ENCODE results near the gene CEP295NL.
"Not testable (repeated sequence)": the region's sequence is repeated elsewhere in the genome, so short reads cannot be mapped to it uniquely, and the experiment has no call there.

DNA sequence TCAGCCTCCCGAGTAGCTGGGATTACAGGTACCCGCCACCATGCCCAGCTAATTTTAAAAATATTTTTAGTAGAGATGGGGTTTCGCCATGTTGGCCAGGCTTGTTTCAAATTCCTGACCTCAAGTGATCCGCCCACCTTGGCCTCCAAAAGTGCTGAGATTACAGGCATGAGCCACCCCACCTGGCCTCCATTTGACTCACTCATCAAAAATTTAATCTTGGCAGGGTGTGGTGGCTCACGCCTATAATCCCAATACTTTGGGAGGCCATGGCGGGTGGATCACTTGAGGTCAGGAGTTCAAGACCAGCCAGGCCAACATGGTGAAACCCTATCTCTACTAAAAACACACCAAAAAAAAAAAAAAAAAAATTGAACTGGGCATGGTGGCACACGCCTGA, 8.5 kb upstream of the CEP295NL start:
- TF ChIP-seq, protein P1, sequence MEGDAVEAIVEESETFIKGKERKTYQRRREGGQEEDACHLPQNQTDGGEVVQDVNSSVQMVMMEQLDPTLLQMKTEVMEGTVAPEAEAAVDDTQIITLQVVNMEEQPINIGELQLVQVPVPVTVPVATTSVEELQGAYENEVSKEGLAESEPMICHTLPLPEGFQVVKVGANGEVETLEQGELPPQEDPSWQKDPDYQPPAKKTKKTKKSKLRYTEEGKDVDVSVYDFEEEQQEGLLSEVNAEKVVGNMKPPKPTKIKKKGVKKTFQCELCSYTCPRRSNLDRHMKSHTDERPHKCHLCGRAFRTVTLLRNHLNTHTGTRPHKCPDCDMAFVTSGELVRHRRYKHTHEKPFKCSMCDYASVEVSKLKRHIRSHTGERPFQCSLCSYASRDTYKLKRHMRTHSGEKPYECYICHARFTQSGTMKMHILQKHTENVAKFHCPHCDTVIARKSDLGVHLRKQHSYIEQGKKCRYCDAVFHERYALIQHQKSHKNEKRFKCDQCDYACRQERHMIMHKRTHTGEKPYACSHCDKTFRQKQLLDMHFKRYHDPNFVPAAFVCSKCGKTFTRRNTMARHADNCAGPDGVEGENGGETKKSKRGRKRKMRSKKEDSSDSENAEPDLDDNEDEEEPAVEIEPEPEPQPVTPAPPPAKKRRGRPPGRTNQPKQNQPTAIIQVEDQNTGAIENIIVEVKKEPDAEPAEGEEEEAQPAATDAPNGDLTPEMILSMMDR (IDR thresholded peaks at IDR 0.05): not testable (repeated sequence)
- TF ChIP-seq POLR2A (IDR thresholded peaks at IDR 0.05): not testable (repeated sequence)

Measured in uterus (tissue), 2 donors.